HL-60 (cell line): ENCODE results near the gene VSIG10L.

Source experiments
- DNase-seq, 2 experiments: peaks; one replicate each; pipeline ENCODE4 v3.0.0-alpha.2; 2010 to 2020; ENCODE audit warnings: low read depth in 1 of 2, low spot score in 1 of 2
- H3K27ac ChIP-seq: fragments of 250-450 bp; sonication (Bioruptor Pico); replicated peaks from 2 replicates; pipeline ENCODE4 v1.5.1; 2020; ENCODE audit warnings: mild to moderate bottlenecking, moderate library complexity
- H3K27me3 ChIP-seq: fragments of 250-450 bp; sonication (Bioruptor Pico); 2 replicates; pipeline ENCODE4 v1.5.1; 2021; ENCODE audit warnings: mild to moderate bottlenecking, moderate library complexity; ENCODE audit not compliant: insufficient read depth, poor library complexity, severe bottlenecking
- H3K4me3 ChIP-seq: replicated peaks from 2 replicates; pipeline ENCODE4 v1.5.1; 2011; ENCODE audit warnings: mild to moderate bottlenecking, control low read depth, low read length; ENCODE audit not compliant: insufficient read depth
- GABPA ChIP-seq: IDR thresholded peaks from 2 replicates; pipeline ENCODE4 v1.6.1; 2012; ENCODE audit warnings: low read depth
- POLR2AphosphoS5 ChIP-seq: IDR thresholded peaks from 2 replicates; pipeline ENCODE4 v1.6.1; 2012; ENCODE audit warnings: low read depth
- SPI1 ChIP-seq: IDR thresholded peaks from 2 replicates; pipeline ENCODE4 v1.6.1; 2012; ENCODE audit warnings: low read depth, mild to moderate bottlenecking, borderline replicate concordance
- TF ChIP-seq, protein P1 (sequence below): IDR thresholded peaks from 2 replicates; pipeline ENCODE4 v1.6.1; 2012; ENCODE audit warnings: low read depth; ENCODE audit not compliant: insufficient replicate concordance
- TF ChIP-seq, protein P2 (sequence below): IDR thresholded peaks from one replicate; pipeline ENCODE4 v1.5.1; 2011; ENCODE audit warnings: low read length, control low read depth, inconsistent platforms; ENCODE audit not compliant: insufficient read depth

VSIG10L gene

DNA sequence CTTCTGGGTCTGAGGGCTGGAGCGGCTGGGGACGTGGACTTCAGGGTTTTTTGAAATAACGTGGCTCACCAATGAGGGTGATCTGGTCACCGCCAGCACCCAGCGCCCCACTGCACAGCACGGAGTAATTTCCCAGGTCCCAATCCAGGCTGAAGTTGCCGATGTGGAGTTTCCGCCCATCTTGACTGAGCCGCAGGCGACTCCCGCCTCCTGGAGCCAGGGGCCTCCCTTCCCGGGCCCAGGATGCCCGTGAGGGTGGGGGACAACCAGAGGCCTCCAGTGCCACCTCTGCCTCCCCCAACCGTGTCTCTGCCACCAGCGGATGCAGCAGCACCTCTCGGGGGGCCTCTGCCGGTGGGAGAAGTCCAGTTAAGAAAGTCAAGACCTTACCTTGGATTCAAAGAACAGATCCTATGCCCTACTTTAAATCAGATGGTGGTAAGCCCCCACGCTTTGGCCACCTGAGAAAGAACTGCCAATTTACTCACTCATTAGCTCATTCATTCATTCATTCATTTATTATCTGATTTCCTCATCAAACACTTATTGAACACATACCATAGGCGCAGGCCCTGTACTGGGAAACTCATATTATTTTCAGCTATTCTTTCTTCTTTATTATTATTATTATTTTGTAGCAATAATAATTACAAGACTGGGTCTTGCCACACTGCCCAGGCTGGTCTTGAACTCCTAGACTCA is 3.9 kb downstream of the VSIG10L start:
- Histone ChIP-seq H3K27me3 (no peaks in the 10 kb centered on the region), H3K27ac (no peak overlapping the region), H3K4me3 (no peak overlapping the region)
- TF ChIP-seq GABPA, result no peak
- TF ChIP-seq, protein P1, sequence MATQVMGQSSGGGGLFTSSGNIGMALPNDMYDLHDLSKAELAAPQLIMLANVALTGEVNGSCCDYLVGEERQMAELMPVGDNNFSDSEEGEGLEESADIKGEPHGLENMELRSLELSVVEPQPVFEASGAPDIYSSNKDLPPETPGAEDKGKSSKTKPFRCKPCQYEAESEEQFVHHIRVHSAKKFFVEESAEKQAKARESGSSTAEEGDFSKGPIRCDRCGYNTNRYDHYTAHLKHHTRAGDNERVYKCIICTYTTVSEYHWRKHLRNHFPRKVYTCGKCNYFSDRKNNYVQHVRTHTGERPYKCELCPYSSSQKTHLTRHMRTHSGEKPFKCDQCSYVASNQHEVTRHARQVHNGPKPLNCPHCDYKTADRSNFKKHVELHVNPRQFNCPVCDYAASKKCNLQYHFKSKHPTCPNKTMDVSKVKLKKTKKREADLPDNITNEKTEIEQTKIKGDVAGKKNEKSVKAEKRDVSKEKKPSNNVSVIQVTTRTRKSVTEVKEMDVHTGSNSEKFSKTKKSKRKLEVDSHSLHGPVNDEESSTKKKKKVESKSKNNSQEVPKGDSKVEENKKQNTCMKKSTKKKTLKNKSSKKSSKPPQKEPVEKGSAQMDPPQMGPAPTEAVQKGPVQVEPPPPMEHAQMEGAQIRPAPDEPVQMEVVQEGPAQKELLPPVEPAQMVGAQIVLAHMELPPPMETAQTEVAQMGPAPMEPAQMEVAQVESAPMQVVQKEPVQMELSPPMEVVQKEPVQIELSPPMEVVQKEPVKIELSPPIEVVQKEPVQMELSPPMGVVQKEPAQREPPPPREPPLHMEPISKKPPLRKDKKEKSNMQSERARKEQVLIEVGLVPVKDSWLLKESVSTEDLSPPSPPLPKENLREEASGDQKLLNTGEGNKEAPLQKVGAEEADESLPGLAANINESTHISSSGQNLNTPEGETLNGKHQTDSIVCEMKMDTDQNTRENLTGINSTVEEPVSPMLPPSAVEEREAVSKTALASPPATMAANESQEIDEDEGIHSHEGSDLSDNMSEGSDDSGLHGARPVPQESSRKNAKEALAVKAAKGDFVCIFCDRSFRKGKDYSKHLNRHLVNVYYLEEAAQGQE, result no peak
- no peak for TF ChIP-seq POLR2AphosphoS5
- no peak for TF ChIP-seq SPI1
- TF ChIP-seq, protein P2, sequence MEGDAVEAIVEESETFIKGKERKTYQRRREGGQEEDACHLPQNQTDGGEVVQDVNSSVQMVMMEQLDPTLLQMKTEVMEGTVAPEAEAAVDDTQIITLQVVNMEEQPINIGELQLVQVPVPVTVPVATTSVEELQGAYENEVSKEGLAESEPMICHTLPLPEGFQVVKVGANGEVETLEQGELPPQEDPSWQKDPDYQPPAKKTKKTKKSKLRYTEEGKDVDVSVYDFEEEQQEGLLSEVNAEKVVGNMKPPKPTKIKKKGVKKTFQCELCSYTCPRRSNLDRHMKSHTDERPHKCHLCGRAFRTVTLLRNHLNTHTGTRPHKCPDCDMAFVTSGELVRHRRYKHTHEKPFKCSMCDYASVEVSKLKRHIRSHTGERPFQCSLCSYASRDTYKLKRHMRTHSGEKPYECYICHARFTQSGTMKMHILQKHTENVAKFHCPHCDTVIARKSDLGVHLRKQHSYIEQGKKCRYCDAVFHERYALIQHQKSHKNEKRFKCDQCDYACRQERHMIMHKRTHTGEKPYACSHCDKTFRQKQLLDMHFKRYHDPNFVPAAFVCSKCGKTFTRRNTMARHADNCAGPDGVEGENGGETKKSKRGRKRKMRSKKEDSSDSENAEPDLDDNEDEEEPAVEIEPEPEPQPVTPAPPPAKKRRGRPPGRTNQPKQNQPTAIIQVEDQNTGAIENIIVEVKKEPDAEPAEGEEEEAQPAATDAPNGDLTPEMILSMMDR, result no peak
- DNase-seq, result no peak

DNA sequence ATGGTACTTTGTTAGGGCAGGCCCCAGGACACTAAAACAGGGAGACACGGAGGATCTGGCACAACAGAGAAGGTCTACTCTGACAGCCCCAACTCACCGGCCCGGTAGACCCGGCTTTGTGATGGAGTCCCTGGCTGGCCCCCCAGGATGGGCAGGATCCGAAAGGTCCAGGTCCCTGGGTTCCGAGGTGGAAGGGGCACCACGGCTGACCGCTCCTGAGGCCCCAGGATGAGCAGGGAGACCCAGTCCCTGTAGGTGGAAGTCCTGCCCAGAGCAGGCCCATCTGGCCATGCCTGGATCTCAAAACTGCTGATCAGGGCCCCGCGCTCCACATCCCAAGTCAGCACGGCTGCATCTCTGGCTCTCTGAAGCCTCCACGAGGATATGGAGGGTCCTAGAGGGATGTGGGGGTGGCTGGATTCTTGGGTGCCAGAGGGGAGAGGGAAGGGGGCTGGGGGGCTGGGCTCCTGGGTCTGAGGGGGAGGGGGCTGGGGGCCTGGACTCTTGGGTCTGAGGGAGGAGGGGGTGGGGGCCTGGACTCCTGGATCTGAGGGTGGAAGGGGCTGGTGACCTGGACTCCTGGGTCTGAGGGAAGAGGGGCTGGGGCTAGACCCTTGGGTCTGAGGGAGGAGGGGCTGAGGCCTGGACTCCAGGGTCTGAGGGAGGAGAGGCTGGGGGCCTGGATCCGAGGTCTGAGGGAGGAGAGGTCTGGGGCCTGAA is 4.6 kb downstream of the VSIG10L start:
- H3K27me3 ChIP-seq, result no peaks in the 10 kb centered on the region
- no peak overlapping the region for H3K4me3 ChIP-seq
- TF ChIP-seq POLR2AphosphoS5 (no peak), SPI1 (no peak), GABPA (no peak)
- TF ChIP-seq, protein P1, result no peak
- no peak overlapping the region for H3K27ac ChIP-seq
- no peak for DNase-seq

DNA sequence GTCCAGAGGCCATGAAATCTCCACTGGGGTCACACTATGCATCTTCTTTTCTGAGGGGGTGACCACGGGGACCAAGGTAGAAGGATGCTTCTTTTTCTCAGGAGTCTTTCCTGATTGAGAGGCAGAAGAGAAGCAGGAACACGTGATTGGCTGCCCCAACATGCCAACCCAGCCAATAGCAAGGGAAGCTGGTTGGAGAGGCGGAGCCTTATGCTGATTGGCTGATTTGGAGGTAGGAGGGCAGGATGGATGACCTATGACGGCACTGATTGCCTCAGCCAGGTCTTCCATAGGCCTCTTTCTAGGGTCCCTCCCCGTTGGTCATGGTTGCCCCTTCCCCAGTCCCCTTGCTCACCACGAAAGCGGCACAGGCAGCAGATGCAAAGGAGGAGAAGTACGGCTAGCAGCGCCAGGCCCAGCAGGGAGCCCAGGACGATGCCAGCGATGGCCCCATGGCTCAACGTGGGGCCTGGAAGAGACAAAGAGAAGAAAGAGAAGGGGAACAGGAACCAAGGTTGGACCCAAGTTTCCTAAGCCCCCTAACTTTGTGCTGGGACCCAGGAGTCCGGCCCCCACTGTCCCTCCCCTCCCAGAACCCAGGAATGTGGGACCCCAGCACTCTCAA is 8.0 kb downstream of the VSIG10L start:
- no peak for DNase-seq
- TF ChIP-seq, protein P1, result no peak
- TF ChIP-seq GABPA (no peak), SPI1 (no peak), POLR2AphosphoS5 (no peak)
- TF ChIP-seq, protein P2, result no peak
- H3K27me3 ChIP-seq, result no peaks in the 10 kb centered on the region
- H3K4me3 ChIP-seq, result no peak overlapping the region
- no peak overlapping the region for H3K27ac ChIP-seq
